ENCODE measurements around the gene MOV10L1.

Gene MOV10L1

GRCh38 chr22:50205781-50206569 is 116.2 kb downstream of the MOV10L1 start:
- DNase-seq, result no peak

GRCh38 chr22:50206599-50206998 is 116.8 kb downstream of the MOV10L1 start:
- DNase-seq, result no peak

- no peak for DNase-seq
Measured at GRCh38 chr22:50207383-50208140, 117.8 kb downstream of the MOV10L1 start.

DNA sequence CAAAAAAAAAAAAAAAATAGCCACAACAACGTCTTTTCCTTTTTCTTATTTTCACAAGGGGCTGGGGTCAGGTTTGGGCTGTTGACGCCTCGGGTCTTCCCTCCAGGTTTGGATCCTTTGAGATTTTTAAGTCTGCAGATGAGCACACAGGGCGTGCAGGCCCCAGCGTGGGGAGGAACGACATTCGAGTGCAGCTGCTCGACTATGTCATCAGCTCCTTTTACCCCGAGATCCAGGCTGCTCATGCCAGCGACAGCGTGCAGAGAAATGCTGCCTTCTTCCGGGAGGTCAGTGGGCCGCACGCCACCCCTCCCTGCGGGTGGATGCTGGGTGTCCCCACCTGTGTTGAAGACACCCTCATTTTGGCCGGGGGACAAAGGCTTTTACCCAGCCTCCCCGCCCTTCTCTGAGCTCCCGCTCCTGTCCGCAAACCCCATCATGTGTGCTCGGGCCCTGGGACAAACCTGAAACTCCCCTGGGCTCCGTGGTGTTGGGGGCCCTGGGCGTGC is 118.7 kb downstream of the MOV10L1 start:
- DNase-seq, result no peak

- DNase-seq, result no peak
Measured at GRCh38 chr22:50208939-50209892, 119.4 kb downstream of the MOV10L1 start.

DNA sequence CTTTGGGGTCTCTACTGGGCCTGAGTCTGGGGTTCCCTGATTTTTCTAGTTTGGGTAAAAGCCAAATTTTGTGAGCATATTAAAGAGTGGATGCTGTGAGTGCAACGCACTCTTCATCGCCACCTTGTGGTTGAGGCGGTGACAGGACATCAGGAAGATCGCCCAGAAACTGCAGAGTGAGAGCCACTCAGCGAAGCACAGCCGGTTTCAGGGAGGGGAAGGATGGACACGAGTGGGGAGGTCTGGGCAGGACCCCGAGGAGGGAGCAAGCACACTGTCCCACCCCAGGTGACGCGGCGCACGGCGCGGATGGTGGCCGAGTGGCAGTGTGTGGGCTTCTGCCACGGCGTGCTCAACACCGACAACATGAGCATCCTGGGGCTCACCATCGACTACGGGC is 120.1 kb downstream of the MOV10L1 start:
- peak; percentile 1 to 46 (median 12) for DNase-seq

DNA sequence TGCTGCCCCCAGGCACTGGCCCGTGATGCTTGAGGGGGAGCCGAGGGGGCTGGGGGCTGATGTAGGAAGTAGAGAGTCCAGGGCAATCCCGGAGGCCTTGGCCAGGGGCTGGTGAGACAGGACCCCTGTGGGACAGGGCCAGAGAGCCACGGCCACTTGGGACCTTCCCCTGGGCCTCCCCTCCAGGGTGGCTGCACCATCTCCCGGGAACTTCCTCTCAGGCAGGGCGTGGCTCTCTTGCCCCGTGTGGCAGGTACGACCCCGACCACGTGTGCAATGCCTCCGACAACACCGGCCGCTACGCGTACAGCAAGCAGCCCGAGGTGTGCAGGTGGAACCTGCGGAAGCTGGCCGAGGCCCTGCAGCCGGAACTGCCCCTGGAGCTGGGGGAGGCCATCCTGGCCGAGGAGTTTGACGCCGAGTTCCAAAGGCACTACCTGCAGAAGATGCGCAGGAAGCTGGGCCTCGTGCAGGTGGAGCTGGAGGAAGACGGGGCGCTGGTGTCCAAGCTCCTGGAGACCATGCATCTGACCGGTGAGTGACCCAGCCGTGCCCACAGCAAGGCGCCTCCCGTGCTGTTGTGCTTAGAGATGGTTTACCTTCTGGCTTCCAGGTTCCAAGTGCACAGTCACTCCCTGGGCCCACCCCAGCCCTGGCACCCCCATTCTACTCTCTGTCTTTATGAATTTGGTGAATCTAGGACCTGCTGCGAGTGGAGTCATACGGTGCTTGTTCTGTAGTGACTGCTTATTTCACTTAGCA is 120.8 kb downstream of the MOV10L1 start:
- DNase-seq, result no peak

GRCh38 chr22:50211147-50211546 is 121.3 kb downstream of the MOV10L1 start:
- no peak for DNase-seq

All from NCI-H1417 (cell line).